Measurements from ENCODE around the gene EIF4B. TPM values are rescaled to one million over a fixed set of nuclear protein-coding genes. Genes with fewer than 3 reads are reported as not detected.

EIF4B gene
- total and polyA plus RNA-seq, 9 of the 15 experiments (the other 6 are each of a cell fraction or from before 2014, with no cell fraction given): 138 to 669 (median 552) TPM

DNA sequence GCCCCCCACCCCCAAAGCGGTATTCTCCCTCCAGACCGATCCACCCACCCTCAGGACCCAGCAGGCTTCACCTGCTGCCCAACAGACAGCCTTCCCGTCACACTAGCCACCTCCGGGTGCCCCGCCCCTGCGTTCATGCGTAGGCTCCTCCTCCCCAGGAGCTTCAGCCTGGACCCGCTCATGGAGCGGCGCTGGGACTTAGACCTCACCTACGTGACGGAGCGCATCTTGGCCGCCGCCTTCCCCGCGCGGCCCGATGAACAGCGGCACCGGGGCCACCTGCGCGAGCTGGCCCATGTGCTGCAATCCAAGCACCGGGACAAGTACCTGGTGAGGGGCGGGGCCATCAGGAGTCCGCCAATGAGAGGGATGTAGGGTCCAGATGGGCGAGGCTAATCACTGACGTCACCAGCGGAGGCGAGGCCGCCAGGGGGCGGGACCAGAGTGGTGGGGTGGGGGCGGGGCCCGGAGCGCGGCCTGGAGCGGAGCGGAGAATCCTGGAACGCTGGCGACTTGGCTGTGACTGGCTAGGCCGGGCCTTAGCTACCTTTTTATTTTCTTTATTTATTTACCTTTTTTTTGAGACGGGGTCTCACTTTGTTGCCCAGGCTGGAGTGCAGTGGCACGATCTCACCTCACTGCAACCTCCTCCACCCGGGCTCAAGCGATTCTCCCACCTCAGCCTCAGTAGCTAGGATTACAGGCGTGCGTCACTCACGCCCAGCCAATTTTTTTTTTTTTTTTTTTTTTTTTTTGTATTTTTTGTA is 48.0 kb downstream of the EIF4B start (continued):
- TF ChIP-seq, protein P1, sequence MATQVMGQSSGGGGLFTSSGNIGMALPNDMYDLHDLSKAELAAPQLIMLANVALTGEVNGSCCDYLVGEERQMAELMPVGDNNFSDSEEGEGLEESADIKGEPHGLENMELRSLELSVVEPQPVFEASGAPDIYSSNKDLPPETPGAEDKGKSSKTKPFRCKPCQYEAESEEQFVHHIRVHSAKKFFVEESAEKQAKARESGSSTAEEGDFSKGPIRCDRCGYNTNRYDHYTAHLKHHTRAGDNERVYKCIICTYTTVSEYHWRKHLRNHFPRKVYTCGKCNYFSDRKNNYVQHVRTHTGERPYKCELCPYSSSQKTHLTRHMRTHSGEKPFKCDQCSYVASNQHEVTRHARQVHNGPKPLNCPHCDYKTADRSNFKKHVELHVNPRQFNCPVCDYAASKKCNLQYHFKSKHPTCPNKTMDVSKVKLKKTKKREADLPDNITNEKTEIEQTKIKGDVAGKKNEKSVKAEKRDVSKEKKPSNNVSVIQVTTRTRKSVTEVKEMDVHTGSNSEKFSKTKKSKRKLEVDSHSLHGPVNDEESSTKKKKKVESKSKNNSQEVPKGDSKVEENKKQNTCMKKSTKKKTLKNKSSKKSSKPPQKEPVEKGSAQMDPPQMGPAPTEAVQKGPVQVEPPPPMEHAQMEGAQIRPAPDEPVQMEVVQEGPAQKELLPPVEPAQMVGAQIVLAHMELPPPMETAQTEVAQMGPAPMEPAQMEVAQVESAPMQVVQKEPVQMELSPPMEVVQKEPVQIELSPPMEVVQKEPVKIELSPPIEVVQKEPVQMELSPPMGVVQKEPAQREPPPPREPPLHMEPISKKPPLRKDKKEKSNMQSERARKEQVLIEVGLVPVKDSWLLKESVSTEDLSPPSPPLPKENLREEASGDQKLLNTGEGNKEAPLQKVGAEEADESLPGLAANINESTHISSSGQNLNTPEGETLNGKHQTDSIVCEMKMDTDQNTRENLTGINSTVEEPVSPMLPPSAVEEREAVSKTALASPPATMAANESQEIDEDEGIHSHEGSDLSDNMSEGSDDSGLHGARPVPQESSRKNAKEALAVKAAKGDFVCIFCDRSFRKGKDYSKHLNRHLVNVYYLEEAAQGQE (IDR thresholded peaks at IDR 0.05; ENCODE audit: borderline replicate concordance): no peak
- TF ChIP-seq, protein P1 (CRISPR knock-in tag; IDR thresholded peaks at IDR 0.05; ENCODE audit: low read depth): 0 out of 2 replicates have a peak, but pooled peaks have one; percentile 29
